GM18951 (cell line): Measurements from ENCODE around the gene PROM2.

ENCODE experiments used
- POLR2A ChIP-seq: IDR thresholded peaks from 4 replicates; pipeline ENCODE4 v1.6.1; 2011; ENCODE audit warnings: mild to moderate bottlenecking; ENCODE audit not compliant: insufficient read length, insufficient read depth; ENCODE audit errors: extremely low read depth
- in situ Hi-C: fragments of 300-500 bp; cut with MboI; formaldehyde crosslinking; loops from one replicate; pipeline ENCODE4 v1.12.0; 2022; ENCODE audit warnings: low sequenced_read_pairs, mixed read lengths, inconsistent platforms; ENCODE audit not compliant: unreplicated experiment

Gene PROM2

GRCh38 chr2:95312543-95313201 is 38.4 kb downstream of the PROM2 start:
- in situ Hi-C loops: no loop called here
- no peak for TF ChIP-seq POLR2A

DNA sequence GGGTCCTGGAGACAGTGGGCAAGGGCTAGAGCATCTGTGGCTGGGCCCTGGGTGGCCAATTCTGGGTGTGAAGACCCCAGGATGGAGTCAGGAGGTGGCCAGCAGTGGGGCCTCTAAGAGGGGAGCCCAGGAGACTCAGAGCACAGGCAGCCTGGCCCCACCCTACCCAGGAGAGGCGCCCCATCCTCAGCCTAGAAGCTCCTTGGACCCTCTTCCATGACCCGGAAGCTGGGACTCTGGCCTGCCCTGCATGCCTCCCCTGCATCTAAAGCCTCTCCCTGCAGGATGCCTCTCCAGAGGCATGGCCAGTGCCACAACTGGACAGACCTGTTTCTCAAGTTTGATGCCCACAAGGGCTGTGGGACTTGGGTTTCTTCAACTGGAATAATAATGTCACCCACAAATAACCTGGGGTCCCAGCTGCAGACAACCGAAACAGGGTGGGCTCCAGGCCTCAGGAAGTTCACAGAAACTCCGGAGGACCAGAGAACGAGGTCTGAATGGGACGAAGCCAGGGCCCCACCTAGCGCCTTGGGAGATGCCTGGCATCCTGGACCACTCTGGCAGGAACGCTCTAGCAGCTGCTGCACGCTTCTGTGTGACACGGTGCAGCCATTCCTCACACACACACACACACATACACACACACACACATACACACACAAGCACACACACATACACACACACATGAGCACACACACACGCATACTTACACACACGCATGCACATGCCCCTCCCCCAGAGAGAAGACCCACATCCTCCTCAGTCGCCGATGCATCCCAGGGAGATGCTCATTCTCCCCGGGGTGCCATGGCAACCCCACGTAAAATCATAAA is 39.3 kb downstream of the PROM2 start:
- no peak for TF ChIP-seq POLR2A
- in situ Hi-C loops: no loop called here

DNA sequence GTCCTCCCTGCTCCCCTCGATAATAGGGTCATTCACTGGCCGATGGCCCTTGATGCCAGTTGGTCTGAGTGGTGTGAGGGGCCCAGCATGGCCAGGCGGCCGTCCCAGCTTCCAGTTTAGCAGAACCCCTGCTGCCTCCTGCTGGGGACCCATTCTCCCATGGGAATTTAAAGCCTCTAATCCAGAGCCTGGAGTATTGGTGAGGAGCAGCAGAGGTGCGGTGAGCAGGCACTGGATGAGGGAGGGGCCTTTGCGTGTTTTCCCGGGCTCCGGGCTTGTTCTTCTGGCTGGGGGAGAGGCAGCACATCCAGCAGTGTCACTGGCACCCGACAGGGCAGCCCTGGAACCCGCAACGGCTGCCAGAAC is 40.3 kb downstream of the PROM2 start:
- TF ChIP-seq POLR2A: no peak
- in situ Hi-C loops: no loop called here

GRCh38 chr2:95314964-95315611 is 40.8 kb downstream of the PROM2 start:
- no peak for TF ChIP-seq POLR2A
- in situ Hi-C loops: no loop called here

- TF ChIP-seq POLR2A: no peak
- in situ Hi-C loops: no loop called here
Measured at GRCh38 chr2:95315801-95316411, 41.7 kb downstream of the PROM2 start.

GRCh38 chr2:95316466-95317122 is 42.3 kb downstream of the PROM2 start:
- in situ Hi-C loops: no loop called here
- no peak for TF ChIP-seq POLR2A

GRCh38 chr2:95317123-95317500 is 42.9 kb downstream of the PROM2 start:
- TF ChIP-seq POLR2A: no peak
- in situ Hi-C loops: no loop called here

DNA sequence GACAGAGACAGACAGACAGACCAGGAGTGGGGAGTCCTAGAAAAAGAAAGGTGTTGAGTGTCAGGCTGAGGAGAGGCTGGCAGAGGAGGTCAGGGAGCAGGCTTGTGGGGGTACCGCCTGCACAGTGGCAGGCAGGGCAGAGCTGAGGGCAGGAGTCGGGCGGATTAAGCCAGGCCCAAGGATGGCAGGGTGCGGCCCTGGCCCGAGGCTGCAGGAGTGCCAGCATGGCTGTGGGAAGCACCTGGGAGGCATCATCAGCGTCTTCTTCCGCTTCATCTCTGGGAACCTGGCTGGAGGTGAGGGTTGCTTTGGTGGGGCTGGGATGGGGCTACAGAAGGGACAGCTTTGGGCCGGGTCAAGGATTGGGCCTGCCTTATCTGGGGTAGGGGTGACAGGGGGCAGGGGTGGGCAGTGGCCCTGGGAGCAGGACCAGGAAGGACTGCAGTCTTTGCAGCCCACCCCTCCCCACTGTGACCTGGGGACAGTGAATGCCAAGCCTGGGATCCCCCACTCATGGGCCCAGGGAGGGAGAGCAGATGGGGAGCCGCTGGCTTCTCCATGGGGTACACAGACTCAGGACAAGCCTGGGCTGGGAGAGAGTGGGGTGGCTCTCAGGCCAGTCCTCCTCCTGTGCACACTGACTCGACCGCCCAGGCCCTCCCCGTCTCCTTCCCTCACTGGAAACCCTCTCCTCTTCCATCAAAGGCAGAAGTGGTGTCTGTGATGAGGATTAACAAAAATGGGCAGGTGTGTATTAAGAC is 43.6 kb downstream of the PROM2 start:
- in situ Hi-C loops: no loop called here
- TF ChIP-seq POLR2A: no peak

DNA sequence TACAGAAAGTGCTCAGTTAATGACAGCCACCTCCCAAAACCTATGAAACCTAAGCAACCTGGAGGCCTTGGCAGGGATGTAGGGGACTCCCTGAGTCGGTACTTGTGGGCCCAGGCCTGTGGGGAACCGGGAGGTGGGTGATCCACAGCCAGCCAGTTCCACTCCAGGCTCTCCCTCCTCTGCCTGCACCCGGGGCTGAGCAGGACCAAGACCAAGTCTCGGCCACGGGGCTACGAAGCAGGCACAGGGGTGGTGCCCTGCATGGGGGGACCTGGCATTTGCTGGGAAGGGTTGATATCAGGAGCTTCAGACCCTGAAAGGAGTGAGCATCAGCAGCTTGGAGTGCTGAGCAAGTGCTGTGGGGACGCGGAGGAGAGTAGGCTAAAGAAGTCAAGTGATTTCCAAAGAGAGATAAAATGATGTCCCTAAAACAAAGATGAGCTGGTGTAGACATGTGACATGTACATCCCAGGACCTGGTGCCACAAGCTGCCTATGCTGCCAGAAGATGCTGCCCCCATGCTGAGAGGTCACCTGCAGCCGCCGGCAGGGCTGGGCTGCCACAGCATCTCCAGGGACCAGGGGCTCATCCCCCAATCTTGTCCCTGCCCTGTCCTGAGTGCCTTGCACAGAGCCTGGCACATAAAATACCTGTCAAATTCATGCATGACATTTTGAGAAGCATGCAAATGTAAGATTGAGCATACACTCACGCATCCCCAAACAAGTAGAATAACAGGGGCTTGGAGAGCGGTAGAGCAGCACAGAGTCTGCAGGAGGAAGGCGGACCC is 44.4 kb downstream of the PROM2 start:
- in situ Hi-C loops: no loop called here
- no peak for TF ChIP-seq POLR2A

DNA sequence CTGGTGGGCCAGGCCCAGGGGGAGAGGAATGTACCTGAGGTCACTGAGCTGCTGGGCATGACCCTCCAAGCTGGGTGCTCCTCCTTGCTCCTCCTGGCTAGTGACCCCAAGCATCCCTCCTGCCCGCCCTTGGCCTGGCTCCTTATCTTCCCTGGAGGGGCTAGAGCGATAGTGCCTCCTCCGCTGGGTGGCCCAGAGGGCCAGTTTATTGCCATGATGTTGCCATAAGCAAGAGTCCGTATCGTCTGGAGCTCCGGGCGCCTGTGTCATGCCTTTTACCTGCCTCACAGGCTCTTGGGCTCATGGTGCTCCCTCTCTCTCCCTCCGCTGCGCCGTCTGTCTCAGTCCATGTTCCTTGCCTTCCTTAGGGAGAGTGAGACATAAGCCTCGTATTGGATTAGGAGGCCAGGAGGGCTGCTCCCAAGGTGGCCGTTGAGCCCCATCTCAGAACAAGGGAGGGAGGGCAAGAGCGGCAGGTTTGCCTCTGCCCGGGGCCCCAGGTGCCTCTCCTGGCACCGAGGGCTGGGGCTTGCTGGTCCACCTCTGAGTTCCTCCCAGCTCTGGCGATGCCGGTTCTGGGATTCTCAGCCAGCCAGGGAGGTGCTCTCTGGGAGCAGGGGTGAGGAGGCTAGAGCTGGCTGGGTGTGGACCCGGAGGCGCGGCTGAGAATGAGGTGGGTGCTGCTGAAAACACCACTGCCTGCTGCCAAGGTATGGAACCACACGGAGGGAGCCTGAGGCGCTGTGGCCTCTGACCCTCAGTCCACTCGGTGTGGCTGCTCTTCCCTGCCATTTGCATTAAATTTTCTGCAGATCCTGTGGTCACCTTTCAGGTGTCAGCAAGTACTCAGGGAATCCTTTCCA is 45.5 kb downstream of the PROM2 start:
- TF ChIP-seq POLR2A: no peak
- in situ Hi-C loops: no loop called here

- no peak for TF ChIP-seq POLR2A
- in situ Hi-C loops: no loop called here
Measured at GRCh38 chr2:95320344-95320712, 46.1 kb downstream of the PROM2 start.
